Activated CD8-positive, alpha-beta memory T cell treated with anti-CD3 and anti-CD28 coated beads, Interleukin-2, amount 50 U/mL, for 4 hours (primary cell): ENCODE measurements around the gene LIPC.

Experiments used
- DNase-seq: peaks from one replicate; pipeline ENCODE4 v3.0.0-alpha.2; 2020

The LIPC gene

GRCh38 chr15:58431221-58432149 is at the start of gene LIPC:
TSS of gene LIPC (plus strand) at chr15:58431991. CDS start at chr15:58432033, 42 bp downstream.
- DNase-seq = no peak

DNA sequence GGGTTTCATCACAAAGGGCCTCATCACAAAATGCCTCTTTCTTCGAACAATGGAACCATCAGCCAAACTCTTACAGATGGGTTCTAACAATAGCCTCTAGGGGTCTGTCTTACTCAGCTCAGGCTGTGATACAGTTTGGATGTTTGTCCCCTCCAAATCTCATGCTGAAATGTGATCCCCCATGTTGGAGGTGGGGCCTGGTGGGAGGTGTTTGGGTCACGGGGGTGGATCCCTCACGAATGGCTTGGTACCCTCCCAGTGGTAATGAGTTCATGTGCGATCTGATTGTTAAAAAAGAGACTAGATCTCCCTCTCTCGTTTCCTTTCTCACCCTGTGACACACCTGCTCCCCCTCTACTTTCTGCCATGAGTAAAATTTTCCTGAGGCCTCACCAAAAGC is 47.9 kb upstream of the LIPC start:
- DNase-seq = no peak

DNA sequence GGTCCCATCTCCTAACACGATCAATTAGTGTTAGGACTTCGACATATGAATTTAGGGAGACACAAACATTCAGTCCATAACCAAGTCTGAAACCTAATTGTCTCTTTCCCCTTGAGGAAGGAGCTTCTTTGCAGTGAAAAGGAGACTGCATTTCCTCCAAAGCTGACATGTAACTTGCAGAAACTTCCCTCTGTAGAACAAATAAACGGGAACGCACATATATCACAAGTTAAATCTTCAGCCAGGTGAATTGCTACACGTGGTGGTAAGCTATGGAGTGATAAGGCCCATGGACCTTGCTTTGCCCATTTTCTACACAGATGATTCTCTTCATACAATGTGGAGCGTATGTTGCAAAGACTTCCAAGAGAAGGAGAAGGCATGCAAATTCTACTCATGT is 47.1 kb upstream of the LIPC start:
- DNase-seq = no peak

- DNase-seq = no peak
Measured at GRCh38 chr15:58386081-58386480, 45.7 kb upstream of the LIPC start.

DNA sequence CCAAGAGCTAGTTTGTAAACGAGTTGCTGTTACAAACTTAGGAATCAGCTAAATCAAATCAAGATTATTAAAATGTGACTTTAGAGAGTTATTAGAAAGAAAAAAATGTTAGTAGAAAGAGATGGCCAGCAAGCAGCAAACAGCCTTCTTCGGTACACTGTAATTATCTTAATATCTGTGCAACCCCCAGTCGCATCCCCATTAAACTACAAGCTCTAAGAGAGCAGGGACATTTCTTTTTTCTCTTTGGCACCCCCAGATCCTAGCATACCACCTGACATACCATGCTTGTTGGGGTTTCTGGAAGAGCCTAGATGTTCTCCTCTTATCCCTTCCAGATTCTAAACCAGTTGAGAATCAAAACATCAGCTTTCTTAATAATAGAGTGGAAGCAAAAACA is 45.1 kb upstream of the LIPC start:
- no peak for DNase-seq

DNA sequence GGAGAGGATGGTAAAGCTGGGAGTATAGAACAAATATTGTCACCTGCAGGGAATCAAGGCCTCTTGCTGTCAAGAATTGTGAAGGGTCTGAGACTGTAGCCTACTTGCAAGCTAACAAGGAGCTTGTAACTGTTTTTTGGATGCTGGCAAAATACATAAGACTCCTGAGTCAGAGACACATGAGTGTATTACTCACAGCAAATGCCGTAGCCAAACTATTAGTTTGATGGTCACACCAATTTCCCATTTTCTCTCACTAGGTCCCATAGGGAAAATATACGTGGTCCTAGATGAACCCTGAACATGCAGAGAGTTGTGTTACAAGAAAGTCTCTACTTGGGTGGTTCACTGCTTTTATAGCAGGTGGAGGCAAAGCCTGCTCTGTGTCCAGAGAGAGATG is 44.7 kb upstream of the LIPC start:
- DNase-seq = no peak

DNA sequence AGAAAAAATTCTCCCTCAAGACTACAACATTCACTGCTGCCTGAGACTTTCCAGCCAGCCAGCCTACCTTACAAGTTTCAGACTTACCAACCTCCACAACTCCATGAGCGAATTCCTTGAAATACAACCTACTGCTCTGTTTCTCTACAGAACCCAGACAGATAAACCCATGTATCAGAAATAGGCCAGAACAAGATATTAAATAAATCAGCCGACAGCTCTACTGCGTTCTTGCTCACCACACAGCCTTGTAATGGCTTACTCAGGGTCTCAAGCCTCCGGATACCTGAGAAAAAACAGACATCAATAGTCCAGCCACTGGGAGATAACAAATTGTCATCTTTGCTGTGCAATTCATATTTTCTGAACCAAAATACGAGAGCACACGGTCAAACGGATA is 43.6 kb upstream of the LIPC start:
- no peak for DNase-seq

GRCh38 chr15:58390118-58390517 is 41.7 kb upstream of the LIPC start:
- DNase-seq = no peak

DNA sequence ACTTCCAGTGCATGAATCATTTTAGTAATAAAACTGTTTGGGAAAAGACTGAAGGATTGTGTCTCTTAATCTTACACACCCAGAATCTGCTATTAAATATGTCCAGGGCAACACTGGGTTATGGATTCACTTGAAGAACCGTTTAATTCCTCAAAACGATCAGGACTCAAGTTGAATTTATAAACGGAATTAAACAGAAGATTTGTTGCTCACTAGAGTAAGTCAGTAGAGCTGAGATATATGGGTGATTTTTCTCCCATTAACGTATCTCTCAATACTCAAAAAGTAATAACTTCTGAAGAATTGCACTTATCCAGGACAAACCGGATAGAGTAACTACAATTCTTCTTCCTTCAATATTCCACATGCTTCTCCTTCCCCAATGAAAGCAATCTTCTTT is 41.1 kb upstream of the LIPC start:
- no peak for DNase-seq

DNA sequence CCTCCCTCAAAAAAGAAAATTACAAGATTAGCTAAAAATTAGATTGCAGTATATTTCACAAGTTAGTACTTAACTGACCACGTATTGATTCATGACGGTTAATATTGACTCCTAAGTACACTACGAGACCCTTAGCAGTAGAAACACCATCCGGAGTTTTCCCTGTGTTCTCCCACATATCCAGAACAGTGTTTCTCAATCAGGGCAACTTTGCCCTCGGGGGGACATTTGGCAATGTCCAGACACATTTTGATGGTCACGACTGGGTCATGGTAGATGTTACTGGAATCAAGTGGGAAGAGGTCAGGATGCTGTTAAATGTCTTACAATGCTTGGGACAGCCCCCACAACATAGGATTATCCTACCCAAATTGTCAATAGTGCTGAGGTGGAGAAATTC is 40.7 kb upstream of the LIPC start:
- no peak for DNase-seq

DNA sequence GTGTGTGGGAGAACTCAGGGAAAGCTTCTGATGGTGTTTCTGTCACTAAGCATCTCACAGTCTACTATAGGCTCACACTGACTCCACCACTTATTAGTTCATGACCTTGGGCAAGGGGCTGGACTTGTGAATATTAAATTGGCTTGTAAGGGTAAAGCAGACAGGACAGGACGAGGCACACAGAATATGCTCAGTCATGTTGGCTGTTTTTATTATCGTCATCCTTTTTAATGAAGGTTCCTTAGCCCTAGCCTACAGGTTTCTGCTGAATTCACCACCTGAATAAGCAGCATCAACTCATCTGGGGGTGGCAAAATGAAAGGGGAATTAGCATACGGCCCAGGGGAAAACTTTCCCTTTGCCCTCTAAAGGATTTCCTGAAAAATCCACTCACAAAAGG is 39.6 kb upstream of the LIPC start:
- DNase-seq = no peak

GRCh38 chr15:58392611-58393161 is 39.1 kb upstream of the LIPC start:
- no peak for DNase-seq

- no peak for DNase-seq
Measured at GRCh38 chr15:58393241-58393662, 38.5 kb upstream of the LIPC start.

DNA sequence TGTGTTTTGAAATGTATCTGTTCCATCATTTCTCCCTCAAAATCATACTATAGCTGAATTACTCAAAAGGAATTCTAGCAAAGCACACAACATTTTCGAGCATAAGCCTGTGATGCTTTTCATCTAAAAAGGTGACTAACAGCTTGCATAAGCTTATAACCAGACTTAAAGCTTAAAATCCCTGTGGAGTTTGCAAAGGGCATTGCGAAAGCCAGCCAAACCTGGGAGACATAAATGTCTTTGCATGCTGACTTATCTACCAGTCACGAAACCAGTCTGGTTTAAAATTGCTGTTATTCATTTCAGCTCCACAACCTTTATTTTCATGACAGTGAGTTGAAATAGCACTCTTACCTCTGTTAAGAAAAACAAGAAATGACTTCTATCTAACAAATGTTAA is 35.6 kb upstream of the LIPC start:
- no peak for DNase-seq

GRCh38 chr15:58398071-58398470 is 33.7 kb upstream of the LIPC start:
- DNase-seq = no peak

GRCh38 chr15:58398643-58399042 is 33.1 kb upstream of the LIPC start:
- no peak for DNase-seq

GRCh38 chr15:58399739-58400138 is 32.1 kb upstream of the LIPC start:
- DNase-seq = no peak

GRCh38 chr15:58401276-58401675 is 30.5 kb upstream of the LIPC start:
- no peak for DNase-seq

- no peak for DNase-seq
Measured at GRCh38 chr15:58401991-58402649, 29.7 kb upstream of the LIPC start.

DNA sequence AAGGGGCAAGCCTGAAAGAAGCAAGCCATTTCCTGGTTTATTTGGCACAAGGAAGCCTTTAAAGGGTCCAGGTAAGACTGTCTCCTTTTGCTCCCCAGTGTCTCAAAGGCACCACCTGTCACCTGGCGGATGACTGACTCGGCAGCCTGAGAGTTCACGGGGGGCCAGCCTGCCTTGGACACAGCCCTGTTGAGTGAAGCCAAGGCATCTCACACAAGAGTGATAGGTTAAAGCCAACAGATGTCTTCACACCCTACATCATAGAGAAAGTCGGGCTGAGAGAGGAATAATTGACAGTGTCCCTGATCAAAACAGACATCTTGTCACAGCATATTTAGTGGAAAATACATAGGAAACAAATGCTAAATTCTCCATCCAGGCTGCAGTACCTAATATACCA is 28.2 kb upstream of the LIPC start:
- DNase-seq = no peak

DNA sequence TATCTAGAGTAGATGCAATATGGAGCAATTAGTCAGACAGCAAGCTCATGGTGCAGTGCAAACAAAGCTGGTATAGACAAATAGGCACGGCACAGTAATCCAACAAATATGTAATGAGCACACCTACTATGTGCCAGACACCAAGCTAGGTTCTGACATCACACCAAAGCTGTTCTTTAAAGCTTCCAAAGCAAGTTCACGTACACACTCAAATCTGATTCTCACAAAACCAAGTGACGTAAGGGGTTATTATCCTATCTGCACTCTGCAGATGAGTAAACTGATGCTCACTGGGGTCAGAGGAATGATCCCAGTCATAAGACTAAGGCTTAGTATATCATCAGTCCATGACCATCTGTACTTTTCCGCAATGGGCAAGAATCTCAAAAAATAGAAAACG is 27.8 kb upstream of the LIPC start:
- DNase-seq = no peak

- no peak for DNase-seq
Measured at GRCh38 chr15:58404722-58405121, 27.1 kb upstream of the LIPC start.

- no peak for DNase-seq
Measured at GRCh38 chr15:58405865-58406264, 25.9 kb upstream of the LIPC start.

DNA sequence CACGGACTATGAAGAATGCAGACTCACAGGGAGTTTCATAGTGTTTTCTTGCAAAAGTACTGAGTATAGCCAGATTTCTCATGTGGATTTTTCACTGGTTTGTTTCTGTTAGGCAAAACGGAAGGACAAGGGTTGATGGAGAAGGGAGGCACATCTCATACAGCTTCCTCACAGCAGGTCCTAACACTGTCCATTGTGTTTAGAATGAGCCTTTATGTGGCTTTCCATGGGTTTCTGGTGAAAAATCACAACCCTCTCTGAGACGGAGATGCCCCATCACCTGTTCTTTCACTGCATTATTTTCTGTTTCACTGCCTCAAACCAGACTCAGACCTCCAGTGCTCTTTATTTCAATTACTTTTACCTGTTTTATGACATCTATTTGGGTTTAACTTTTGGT is 25.0 kb upstream of the LIPC start:
- no peak for DNase-seq
